Psoas muscle (tissue), 8 donors: ENCODE results near the gene AIG1. TPM values are rescaled to one million over a fixed set of nuclear protein-coding genes. Genes with fewer than 3 reads are reported as not detected.

Source experiments
- ATAC-seq, 4 donors: fragments of 200-7000 bp; cut with Tn5 transposase; one replicate each; pipeline ENCODE4 v1.9.1; 2020; ENCODE audit warnings: moderate library complexity in 3 of 4, mild to moderate bottlenecking in 2 of 4
- DNase-seq, 2 donors: peaks; one replicate each; pipeline ENCODE4 v3.0.0-alpha.2; 2020
- H3K27ac ChIP-seq: fragments of 200-600 bp; one replicate; pipeline ENCODE4 v1.8.0; 2022
- H3K27me3 ChIP-seq, 3 donors: fragments of 200-600 bp in 1 of 3; one replicate each; pipeline versions ENCODE4 v1.6.1 to v1.8.0; 2013 to 2022; ENCODE audit warnings: low read length in 2 of 3, mild to moderate bottlenecking in 2 of 3, moderate library complexity in 1 of 3; ENCODE audit not compliant: insufficient read depth in 3 of 3
- H3K36me3 ChIP-seq, 2 donors: fragments of 200-600 bp in 1 of 2; one replicate each; pipeline versions ENCODE4 v1.6.1 to v1.8.0; 2013 to 2022; ENCODE audit warnings: low read depth in 1 of 2, mild to moderate bottlenecking in 1 of 2, moderate library complexity in 1 of 2; ENCODE audit not compliant: insufficient read depth in 1 of 2
- H3K4me1 ChIP-seq: fragments of 200-600 bp; one replicate; pipeline ENCODE4 v1.8.0; 2022
- H3K4me3 ChIP-seq: fragments of 200-600 bp; one replicate; pipeline ENCODE4 v1.8.0; 2022; ENCODE audit warnings: mild to moderate bottlenecking
- H3K9me3 ChIP-seq: fragments of 200-600 bp; one replicate; pipeline ENCODE4 v1.8.0; 2022
- CTCF ChIP-seq: fragments of 200-600 bp; IDR thresholded peaks from one replicate; pipeline ENCODE4 v1.8.0; 2022; ENCODE audit warnings: antibody characterized with exemption
- WGBS, 3 donors: extraction: QIAGEN DNeasy Blood & Tissue Kit; methylation state at CpG; one replicate each; pipeline versions ENCODE4 v1.1.6 to v1.1.7; 2013; 5-methylcytosine and 5-hydroxymethylcytosine counted together
- intact Hi-C, 2 donors: fragments of 100-400 bp; cut with DNase I; formaldehyde crosslinking; loops; one replicate each; pipeline versions ENCODE4 v1.11.0 to v1.14.2; 2022
- polyA plus RNA-seq, 3 donors: library from polyadenylated mRNA; stranded (reverse); fragments of 200-250 nt; gene quantifications; one replicate each; pipeline ENCODE4 v1.2.3, GENCODE V29; 2013
- total RNA-seq, 4 donors: library from RNA; stranded (reverse); fragmentation: NEBNext Ultra II Directional in 2 of 4; extraction: Animal tissue kit (Norgen Biotek cat#: 25700) in 2 of 4; gene quantifications; one replicate each; pipeline versions ENCODE4 v1.2.1 to v1.2.4, GENCODE V29; 2021 to 2023
- donor health status: healthy with polysubstance abuse.
- donor health status: DM: no; HTN: no; CAD: no; lungs with moderate emphysema.
- donor health status: Bipolar disorder and iron deficiency.
- donor health status: healthy.
- donor health status: DM: yes; HTN: yes; CAD: no.
- donor health status: DM: no; HTN: no; CAD: no.
- donor health status: DM: no; HTN: no; CAD: no.
- donor health status: DM: yes; HTN: yes; CAD: no.

The AIG1 gene
- total and polyA plus RNA-seq, 7 donors: 4.0 to 24.6 (median 5.8) TPM

GRCh38 chr6:143276436-143276835 lies 215.7 kb downstream of the AIG1 start:
- Histone ChIP-seq H3K4me3 (no peak overlapping the region), H3K36me3 (no peaks in the 10 kb centered on the region), H3K4me1 (no peaks in the 10 kb centered on the region), H3K27ac (no peak overlapping the region), H3K27me3 (no peaks in the 10 kb centered on the region), H3K9me3 (no peaks in the 10 kb centered on the region)
- no peak for TF ChIP-seq CTCF
- intact Hi-C loops: no loop called here
- ATAC-seq: no peak
- WGBS, 3 donors: 79 to 93% (median 79%) methylated on average over 4 of the region's 4 CpGs
- DNase-seq: no peak

GRCh38 chr6:143279385-143279784 lies 218.7 kb downstream of the AIG1 start:
- Histone ChIP-seq H3K36me3 (no peaks in the 10 kb centered on the region), H3K9me3 (no peaks in the 10 kb centered on the region), H3K4me1 (no peaks in the 10 kb centered on the region), H3K27ac (no peak overlapping the region), H3K4me3 (no peak overlapping the region), H3K27me3 (no peaks in the 10 kb centered on the region)
- peak; percentile 71 to 78 (median 73) for ATAC-seq
- no peak for DNase-seq
- intact Hi-C loops: no loop called here
- TF ChIP-seq CTCF: peak; percentile 53
- 61 to 71% (median 62%) methylated on average over 6 of the region's 6 CpGs for WGBS, 3 donors

GRCh38 chr6:143283887-143284645 lies 223.4 kb downstream of the AIG1 start:
- ATAC-seq (no peak), DNase-seq (no peak)
- WGBS, 3 donors: 83 to 89% (median 85%) methylated on average over 13 of the region's 13 CpGs
- Histone ChIP-seq H3K9me3 (no peaks in the 10 kb centered on the region), H3K4me3 (no peak overlapping the region), H3K27me3 (no peaks in the 10 kb centered on the region), H3K27ac (no peak overlapping the region), H3K36me3 (no peaks in the 10 kb centered on the region), H3K4me1 (no peaks in the 10 kb centered on the region)
- intact Hi-C loops: loop anchor here in 1 of 2 donors (10.0 kb wide), 1 partner anchor 599 kb away; no protein-coding TSS in a partner anchor
- TF ChIP-seq CTCF: no peak

GRCh38 chr6:143286251-143286795 lies 225.6 kb downstream of the AIG1 start:
- Histone ChIP-seq H3K27me3 (no peaks in the 10 kb centered on the region), H3K4me1 (no peaks in the 10 kb centered on the region), H3K27ac (no peak overlapping the region), H3K4me3 (no peak overlapping the region), H3K9me3 (no peaks in the 10 kb centered on the region), H3K36me3 (no peaks in the 10 kb centered on the region)
- intact Hi-C loops: loop anchor here in 1 of 2 donors (10.0 kb wide), 1 partner anchor 602 kb away; no protein-coding TSS in a partner anchor
- DNase-seq (no peak), ATAC-seq (no peak)
- TF ChIP-seq CTCF: no peak
- 73 to 84% (median 80%) methylated on average over 5 of the region's 5 CpGs for WGBS, 3 donors
